ENCODE data around the gene SENP7. TPM values are rescaled to one million over a fixed set of nuclear protein-coding genes. Genes with fewer than 3 reads are reported as not detected.

Gene SENP7
- total and polyA plus RNA-seq, 12 donors: 6.2 to 43.0 (median 12.4) TPM

- no peaks in the 10 kb centered on the region for H3K9me3 ChIP-seq (replicated peaks in 1 of 3)
- no peaks in the 10 kb centered on the region for H3K36me3 ChIP-seq (replicated peaks in 1 of 2)
- 61 to 83% (median 75%) methylated on average over 4 of the region's 4 CpGs for WGBS, 4 donors
- intact Hi-C loops (cut with DNase I): no loop called here
- no peaks in the 10 kb centered on the region for H3K4me1 ChIP-seq (replicated peaks in 1 of 2)
- no peak for DNase-seq
- no peak for TF ChIP-seq CTCF (IDR thresholded peaks at IDR 0.05)
- no peak for TF ChIP-seq POLR2A (IDR thresholded peaks at IDR 0.05)
- no peak overlapping the region for H3K27ac ChIP-seq
- no peaks in the 10 kb centered on the region for H3K27me3 ChIP-seq
- no peak overlapping the region for H3K4me3 ChIP-seq
These were observed 14.4 kb upstream of the SENP7 start for GRCh38 chr3:101527441-101527840.

GRCh38 chr3:101521211-101521701 lies 8.2 kb upstream of the SENP7 start:
- Histone ChIP-seq H3K4me1 (replicated peaks in 1 of 2) (no peaks in the 10 kb centered on the region), H3K36me3 (replicated peaks in 1 of 2) (no peaks in the 10 kb centered on the region), H3K27me3 (no peaks in the 10 kb centered on the region), H3K27ac (no peak overlapping the region), H3K9me3 (replicated peaks in 1 of 3) (no peaks in the 10 kb centered on the region), H3K4me3 (no peak overlapping the region)
- intact Hi-C loops (cut with DNase I): no loop called here
- no peak for DNase-seq
- 57 to 65% (median 60%) methylated on average over 4 of the region's 4 CpGs for WGBS, 4 donors
- TF ChIP-seq CTCF (IDR thresholded peaks at IDR 0.05) (no peak), POLR2A (IDR thresholded peaks at IDR 0.05) (no peak)

DNA sequence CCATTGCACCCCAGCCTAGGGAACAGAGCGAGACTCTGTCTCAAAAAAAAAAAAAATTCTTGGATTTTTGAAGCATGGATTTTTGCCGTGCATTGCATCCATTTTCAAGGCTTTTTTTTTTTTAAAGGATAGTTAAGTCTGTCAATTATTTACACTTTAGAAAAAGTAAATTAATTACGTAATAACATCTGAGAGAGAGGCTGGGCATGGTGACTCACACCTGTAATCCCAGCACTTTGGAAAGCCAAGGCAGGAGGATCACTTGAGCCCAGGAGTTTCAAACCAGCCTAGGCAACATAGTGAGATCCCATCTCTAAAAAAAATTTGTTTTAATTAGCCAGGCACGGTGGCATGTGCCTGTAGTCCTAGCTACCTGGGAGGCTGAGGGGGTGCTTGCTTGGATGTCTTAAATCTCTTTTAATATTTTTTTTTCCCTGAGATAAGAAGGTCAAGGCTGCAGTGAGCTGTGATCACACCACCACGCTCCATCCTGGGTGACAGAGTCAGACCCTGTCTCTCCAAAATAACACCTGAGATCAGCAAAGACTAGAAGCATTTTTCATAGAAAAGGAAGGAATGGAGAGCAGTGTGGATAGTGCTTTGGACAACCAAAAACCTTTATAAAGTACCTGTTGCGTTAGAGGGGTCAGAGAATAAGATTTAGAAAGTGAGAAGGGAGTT lies 6.8 kb upstream of the SENP7 start:
- Histone ChIP-seq H3K4me3 (no peak overlapping the region), H3K9me3 (replicated peaks in 1 of 3) (no peaks in the 10 kb centered on the region), H3K27me3 (no peaks in the 10 kb centered on the region), H3K27ac (no peak overlapping the region), H3K4me1 (replicated peaks in 1 of 2) (no peaks in the 10 kb centered on the region), H3K36me3 (replicated peaks in 1 of 2) (no peaks in the 10 kb centered on the region)
- 60 to 68% (median 64%) methylated on average over 6 of the region's 6 CpGs for WGBS, 4 donors
- no peak for DNase-seq
- intact Hi-C loops (cut with DNase I): no loop called here
- no peak for TF ChIP-seq POLR2A (IDR thresholded peaks at IDR 0.05)
- TF ChIP-seq CTCF (IDR thresholded peaks at IDR 0.05): no peak

DNA sequence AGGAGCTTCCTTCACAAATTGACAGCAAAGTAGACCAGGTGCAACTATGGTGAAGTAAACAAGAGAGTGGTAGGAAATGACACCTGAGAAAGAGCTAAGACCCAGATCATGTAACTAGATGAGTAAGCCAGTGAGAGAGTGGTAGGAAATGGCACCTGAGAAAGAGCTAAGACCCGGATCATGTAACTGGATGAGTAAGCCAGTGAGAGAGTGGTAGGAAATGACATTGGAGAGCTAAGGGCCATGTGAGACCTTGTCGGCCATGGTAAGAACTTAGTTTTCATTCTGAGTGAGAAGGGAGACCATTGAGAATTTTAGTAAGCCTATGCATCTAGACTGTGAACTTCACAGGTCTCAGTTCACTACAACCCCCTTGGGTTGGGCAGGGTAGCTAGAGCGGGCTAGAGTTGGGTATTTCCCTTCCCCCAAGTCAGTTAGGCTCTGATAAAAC lies 5.4 kb upstream of the SENP7 start:
- Histone ChIP-seq H3K4me3 (no peak overlapping the region), H3K4me1 (replicated peaks in 1 of 2) (no peaks in the 10 kb centered on the region), H3K36me3 (replicated peaks in 1 of 2) (no peaks in the 10 kb centered on the region), H3K9me3 (replicated peaks in 1 of 3) (no peaks in the 10 kb centered on the region), H3K27ac (no peak overlapping the region), H3K27me3 (no peaks in the 10 kb centered on the region)
- DNase-seq: no peak
- no peak for TF ChIP-seq POLR2A (IDR thresholded peaks at IDR 0.05)
- TF ChIP-seq CTCF (IDR thresholded peaks at IDR 0.05): no peak
- 57 to 72% (median 63%) methylated on average over 2 to 3 of the region's 3 CpGs for WGBS, 4 donors
- intact Hi-C loops (cut with DNase I): no loop called here
